ENCODE results near the gene UBASH3A.

The UBASH3A gene

GRCh38 chr21:42390193-42390592 lies 13.5 kb upstream of the UBASH3A start:
- no peak overlapping the region for H2AFZ ChIP-seq (ENCODE audit: low read length)
- no peak overlapping the region for H3K4me3 ChIP-seq (ENCODE audit: low read depth, low read length, poor library complexity, severe bottlenecking)
- no peaks in the 10 kb centered on the region for H3K9me2 ChIP-seq (ENCODE audit: low read depth, low read length)
- TF ChIP-seq EZH2 (IDR thresholded peaks at IDR 0.05; ENCODE audit: borderline replicate concordance, low read length) = no peak
- no peak for TF ChIP-seq CTCF (IDR thresholded peaks at IDR 0.05; ENCODE audit: low read length)
- H3K9ac ChIP-seq (ENCODE audit: low read length) = no peak overlapping the region
- H3K4me1 ChIP-seq (ENCODE audit: insufficient read depth, low read length, severe bottlenecking) = peaks cover 8% of the 10 kb centered on the region
- H3K27ac ChIP-seq (ENCODE audit: low read depth, low read length, poor library complexity, severe bottlenecking) = no peak overlapping the region
- no peaks in the 10 kb centered on the region for H3F3A ChIP-seq (ENCODE audit: insufficient read depth, low read length)
- no peaks in the 10 kb centered on the region for H4K20me1 ChIP-seq (ENCODE audit: insufficient read depth, low read length)
- no peaks in the 10 kb centered on the region for H3K36me3 ChIP-seq (ENCODE audit: insufficient read depth, low read length)
- no peak overlapping the region for H3K4me2 ChIP-seq (ENCODE audit: low read length)
- peaks cover 20% of the 10 kb centered on the region for H3K27me3 ChIP-seq (ENCODE audit: insufficient read depth, low read length)
- H3K79me2 ChIP-seq (ENCODE audit: insufficient read depth, low read length) = no peaks in the 10 kb centered on the region
- no peaks in the 10 kb centered on the region for H3K9me3 ChIP-seq (ENCODE audit: low read length)

GRCh38 chr21:42390696-42391095 lies 13.0 kb upstream of the UBASH3A start:
- H3K9ac ChIP-seq (ENCODE audit: low read length) = no peak overlapping the region
- H3K27me3 ChIP-seq (ENCODE audit: insufficient read depth, low read length) = peaks cover 16% of the 10 kb centered on the region
- no peak overlapping the region for H2AFZ ChIP-seq (ENCODE audit: low read length)
- no peak overlapping the region for H3K27ac ChIP-seq (ENCODE audit: low read depth, low read length, poor library complexity, severe bottlenecking)
- no peak overlapping the region for H3K4me3 ChIP-seq (ENCODE audit: low read depth, low read length, poor library complexity, severe bottlenecking)
- TF ChIP-seq CTCF (IDR thresholded peaks at IDR 0.05; ENCODE audit: low read length) (no peak), EZH2 (IDR thresholded peaks at IDR 0.05; ENCODE audit: borderline replicate concordance, low read length) (no peak)
- no peaks in the 10 kb centered on the region for H3K9me2 ChIP-seq (ENCODE audit: low read depth, low read length)
- H3K9me3 ChIP-seq (ENCODE audit: low read length) = no peaks in the 10 kb centered on the region
- H3K79me2 ChIP-seq (ENCODE audit: insufficient read depth, low read length) = no peaks in the 10 kb centered on the region
- no peak overlapping the region for H3K4me2 ChIP-seq (ENCODE audit: low read length)
- H3K36me3 ChIP-seq (ENCODE audit: insufficient read depth, low read length) = no peaks in the 10 kb centered on the region
- no peaks in the 10 kb centered on the region for H4K20me1 ChIP-seq (ENCODE audit: insufficient read depth, low read length)
- no peaks in the 10 kb centered on the region for H3F3A ChIP-seq (ENCODE audit: insufficient read depth, low read length)
- peaks cover 8% of the 10 kb centered on the region for H3K4me1 ChIP-seq (ENCODE audit: insufficient read depth, low read length, severe bottlenecking)

- Histone ChIP-seq H3K27ac (ENCODE audit: low read depth, low read length, poor library complexity, severe bottlenecking) (no peak overlapping the region), H4K20me1 (ENCODE audit: insufficient read depth, low read length) (no peaks in the 10 kb centered on the region), H2AFZ (ENCODE audit: low read length) (no peak overlapping the region), H3F3A (ENCODE audit: insufficient read depth, low read length) (no peaks in the 10 kb centered on the region), H3K4me1 (ENCODE audit: insufficient read depth, low read length, severe bottlenecking) (peaks cover 8% of the 10 kb centered on the region), H3K9me3 (ENCODE audit: low read length) (no peaks in the 10 kb centered on the region), H3K79me2 (ENCODE audit: insufficient read depth, low read length) (no peaks in the 10 kb centered on the region), H3K4me3 (ENCODE audit: low read depth, low read length, poor library complexity, severe bottlenecking) (no peak overlapping the region), H3K36me3 (ENCODE audit: insufficient read depth, low read length) (no peaks in the 10 kb centered on the region), H3K27me3 (ENCODE audit: insufficient read depth, low read length) (peaks cover 15% of the 10 kb centered on the region), H3K4me2 (ENCODE audit: low read length) (no peak overlapping the region), H3K9ac (ENCODE audit: low read length) (no peak overlapping the region), H3K9me2 (ENCODE audit: low read depth, low read length) (no peaks in the 10 kb centered on the region)
- TF ChIP-seq EZH2 (IDR thresholded peaks at IDR 0.05; ENCODE audit: borderline replicate concordance, low read length) = no peak
- TF ChIP-seq CTCF (IDR thresholded peaks at IDR 0.05; ENCODE audit: low read length) = no peak
Observed at GRCh38 chr21:42391297-42391696, 12.4 kb upstream of the UBASH3A start.
